Hepatocyte (in vitro differentiated cells): ENCODE data around the gene ANAPC16. TPM values are rescaled to one million over a fixed set of nuclear protein-coding genes. Genes with fewer than 3 reads are reported as not detected.
A peak's percentile ranks its signal among the peaks of the same experiment; 100 is the strongest.

ENCODE experiments used
- DNase-seq: peaks from one replicate; pipeline ENCODE4 v3.0.0-alpha.2; 2016; ENCODE audit warnings: low spot score
- H2AFZ ChIP-seq: fragments of 200-600 bp; sonication (generic); 2 replicates; pipeline ENCODE4 v1.6.0; 2016; ENCODE audit warnings: antibody characterized with exemption, mild to moderate bottlenecking
- H3K27ac ChIP-seq: fragments of 200-600 bp; sonication (generic); 2 replicates; pipeline ENCODE4 v1.5.1; 2016; ENCODE audit warnings: mild to moderate bottlenecking
- H3K27me3 ChIP-seq: fragments of 200-600 bp; sonication (generic); 2 replicates; pipeline ENCODE4 v1.6.1; 2016
- H3K36me3 ChIP-seq: fragments of 200-600 bp; sonication (generic); replicated peaks from 2 replicates; pipeline ENCODE4 v1.5.1; 2016; ENCODE audit warnings: low read depth; ENCODE audit not compliant: insufficient read depth
- H3K4me1 ChIP-seq: fragments of 200-600 bp; sonication (generic); 2 replicates; pipeline ENCODE4 v1.5.1; 2016; ENCODE audit warnings: mild to moderate bottlenecking, moderate library complexity; ENCODE audit not compliant: insufficient read depth
- H3K4me2 ChIP-seq: fragments of 200-600 bp; sonication (generic); 2 replicates; pipeline ENCODE4 v1.6.0; 2016
- H3K4me3 ChIP-seq: fragments of 200-600 bp; sonication (generic); 2 replicates; pipeline ENCODE4 v1.5.1; 2016; ENCODE audit warnings: mild to moderate bottlenecking
- H3K79me2 ChIP-seq: fragments of 200-600 bp; sonication (generic); 2 replicates; pipeline ENCODE4 v1.6.0; 2017; ENCODE audit warnings: mild to moderate bottlenecking
- H3K9me2 ChIP-seq: fragments of 200-600 bp; sonication (generic); replicated peaks from 2 replicates; pipeline ENCODE4 v1.6.0; 2017; ENCODE audit warnings: mild to moderate bottlenecking; ENCODE audit not compliant: insufficient read depth
- H3K9me3 ChIP-seq: fragments of 200-600 bp; sonication (generic); 2 replicates; pipeline ENCODE4 v1.5.1; 2016; ENCODE audit warnings: low read depth, mild to moderate bottlenecking
- H4K20me1 ChIP-seq: fragments of 200-600 bp; sonication (generic); 2 replicates; pipeline ENCODE4 v1.6.0; 2016; ENCODE audit warnings: mild to moderate bottlenecking; ENCODE audit not compliant: insufficient read depth, poor library complexity, severe bottlenecking
- CTCF ChIP-seq: fragments of 200-600 bp; sonication (generic); IDR thresholded peaks from 2 replicates; pipeline ENCODE4 v1.5.1; 2016; ENCODE audit warnings: antibody characterized with exemption, mild to moderate bottlenecking; ENCODE audit not compliant: poor library complexity
- EZH2 ChIP-seq: fragments of 200-600 bp; sonication (generic); IDR thresholded peaks from 2 replicates; pipeline ENCODE4 v1.6.1; 2016; ENCODE audit warnings: antibody characterized with exemption, mild to moderate bottlenecking, borderline replicate concordance
- EZH2phosphoT487 ChIP-seq: fragments of 200-600 bp; sonication (generic); IDR thresholded peaks from one replicate; pipeline ENCODE4 v1.6.1; 2018; ENCODE audit warnings: antibody characterized with exemption, mild to moderate bottlenecking, low read depth, moderate library complexity; ENCODE audit not compliant: unreplicated experiment, severe bottlenecking
- WGBS: methylation state at CpG from one replicate; pipeline ENCODE4 v1.1.6; 2016; ENCODE audit warnings: low lambda C conversion rate; ENCODE audit errors: missing lambda C conversion rate; 5-methylcytosine and 5-hydroxymethylcytosine counted together
- polyA plus RNA-seq: library from polyadenylated mRNA; unstranded; fragments of >200 nt; fragmentation: Nextera tagmentation; extraction: Ambion mirVana; gene quantifications from 2 replicates; pipeline ENCODE4 v1.2.1, GENCODE V29; 2016
- total RNA-seq: library from RNA; depleted of rRNA; stranded (reverse); fragments of >200 nt; gene quantifications from 2 replicates; pipeline ENCODE4 v1.2.3, GENCODE V29; 2014

The ANAPC16 gene
- total and polyA plus RNA-seq, 2 experiments from 2014 or later: 109 to 118 TPM

DNA sequence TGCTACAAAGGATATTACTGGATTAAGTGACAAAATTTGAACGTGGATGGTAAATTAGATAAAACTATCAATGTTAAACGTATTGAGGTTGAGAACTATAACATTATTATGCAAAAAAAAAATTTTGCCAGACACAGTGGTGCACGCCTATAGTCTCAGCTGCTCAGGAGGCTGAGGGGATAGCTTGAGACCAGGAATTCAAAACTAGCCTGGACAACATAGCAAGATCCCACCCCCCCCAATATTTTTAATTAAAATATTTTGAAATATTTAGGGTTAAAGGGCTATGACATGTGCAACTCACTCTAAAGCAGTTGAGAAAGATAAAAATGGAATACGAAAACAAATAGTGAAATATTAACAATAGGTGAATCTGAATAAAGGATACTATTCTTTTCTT is 45.1 kb upstream of the ANAPC16 start:
- no peaks in the 10 kb centered on the region for H3K9me2 ChIP-seq
- no peak for DNase-seq
- TF ChIP-seq CTCF (no peak), EZH2 (no peak), EZH2phosphoT487 (no peak)
- peaks cover 4% of the 10 kb centered on the region for H3K4me1 ChIP-seq
- H3K27ac ChIP-seq: peak overlapping the region; percentile 39
- no peak overlapping the region for H2AFZ ChIP-seq
- H3K79me2 ChIP-seq: no peaks in the 10 kb centered on the region
- no peak overlapping the region for H3K4me3 ChIP-seq
- H4K20me1 ChIP-seq: no peaks in the 10 kb centered on the region
- H3K36me3 ChIP-seq: no peaks in the 10 kb centered on the region
- H3K9me3 ChIP-seq: no peaks in the 10 kb centered on the region
- no peaks in the 10 kb centered on the region for H3K27me3 ChIP-seq
- 91% methylated on average over 4 of the region's 4 CpGs for WGBS
- H3K4me2 ChIP-seq: no peak overlapping the region

GRCh38 chr10:72171175-72171630 is 44.6 kb upstream of the ANAPC16 start:
- Histone ChIP-seq H3K9me3 (no peaks in the 10 kb centered on the region), H3K27ac (peak overlapping the region; percentile 67), H4K20me1 (no peaks in the 10 kb centered on the region), H3K36me3 (no peaks in the 10 kb centered on the region), H3K4me2 (no peak overlapping the region), H3K27me3 (no peaks in the 10 kb centered on the region), H2AFZ (no peak overlapping the region), H3K79me2 (no peaks in the 10 kb centered on the region), H3K9me2 (no peaks in the 10 kb centered on the region), H3K4me1 (peaks cover 4% of the 10 kb centered on the region), H3K4me3 (no peak overlapping the region)
- TF ChIP-seq EZH2 (no peak), EZH2phosphoT487 (no peak)
- peak; percentile 76 for DNase-seq
- 73% methylated on average over 7 of the region's 7 CpGs for WGBS

DNA sequence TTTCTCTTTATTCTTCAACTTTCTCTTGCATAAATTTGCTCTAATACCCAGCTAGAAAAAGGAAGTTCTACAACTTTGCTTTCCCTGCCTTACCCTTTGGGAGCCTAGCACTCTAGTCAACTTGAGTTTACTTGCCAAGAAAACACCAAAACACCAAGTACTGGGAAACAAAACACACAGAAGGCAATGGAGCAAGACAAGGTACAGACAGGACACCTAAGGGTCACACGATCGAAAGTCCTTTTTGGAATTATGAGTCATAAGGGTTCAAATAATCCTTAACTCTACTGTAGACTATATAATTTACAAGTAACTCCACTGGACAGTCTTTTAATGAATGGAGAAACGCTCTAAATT is 42.6 kb upstream of the ANAPC16 start:
- peaks cover 4% of the 10 kb centered on the region for H3K4me1 ChIP-seq
- DNase-seq: no peak
- H3K27me3 ChIP-seq: no peaks in the 10 kb centered on the region
- H2AFZ ChIP-seq: no peak overlapping the region
- peak overlapping the region; percentile 4 for H3K27ac ChIP-seq
- H4K20me1 ChIP-seq: no peaks in the 10 kb centered on the region
- no peaks in the 10 kb centered on the region for H3K36me3 ChIP-seq
- TF ChIP-seq EZH2phosphoT487 (no peak), CTCF (no peak), EZH2 (no peak)
- no peak overlapping the region for H3K4me2 ChIP-seq
- H3K9me2 ChIP-seq: no peaks in the 10 kb centered on the region
- no peaks in the 10 kb centered on the region for H3K9me3 ChIP-seq
- H3K4me3 ChIP-seq: no peak overlapping the region
- 94% methylated on average over 3 of the region's 3 CpGs for WGBS
- H3K79me2 ChIP-seq: no peaks in the 10 kb centered on the region

- Histone ChIP-seq H3K9me3 (no peaks in the 10 kb centered on the region), H3K9me2 (no peaks in the 10 kb centered on the region), H3K36me3 (no peaks in the 10 kb centered on the region), H3K27me3 (no peaks in the 10 kb centered on the region), H3K4me1 (peaks cover 4% of the 10 kb centered on the region), H2AFZ (no peak overlapping the region), H4K20me1 (no peaks in the 10 kb centered on the region), H3K4me3 (no peak overlapping the region), H3K27ac (peak overlapping the region; percentile 4), H3K79me2 (no peaks in the 10 kb centered on the region), H3K4me2 (no peak overlapping the region)
- peak; percentile 6 for DNase-seq
- TF ChIP-seq CTCF: no peak
- no peak for TF ChIP-seq EZH2phosphoT487
- no peak for TF ChIP-seq EZH2
- 81% methylated on average over 7 of the region's 7 CpGs for WGBS
These were observed 42.1 kb upstream of the ANAPC16 start for GRCh38 chr10:72173619-72174296.
